Mesenchymal stem cell (in vitro differentiated cells and primary cell): ENCODE measurements around the gene SPDYE2.
"Not testable (repeated sequence)": the region's sequence is repeated elsewhere in the genome, so short reads cannot be mapped to it uniquely, and the experiment has no call there.

Source experiments
- DNase-seq: peaks from one replicate; pipeline ENCODE4 v3.0.0-alpha.2; 2013
- H2AFZ ChIP-seq: one replicate; pipeline ENCODE4 v1.6.1; 2013; ENCODE audit warnings: low read depth, mild to moderate bottlenecking, control low read depth, inconsistent platforms, low read length, moderate library complexity
- H2AK5ac ChIP-seq: 2 replicates; pipeline ENCODE4 v1.6.1; 2013; ENCODE audit warnings: low read length, moderate library complexity, mild to moderate bottlenecking, inconsistent platforms; ENCODE audit not compliant: severe bottlenecking
- H2BK120ac ChIP-seq: one replicate; pipeline ENCODE4 v1.6.1; 2013; ENCODE audit warnings: low read depth, mild to moderate bottlenecking, inconsistent platforms, low read length, moderate library complexity
- H2BK12ac ChIP-seq, 2 experiments: one replicate each; pipeline ENCODE4 v1.6.1; 2013; ENCODE audit warnings: inconsistent platforms in 2 of 2, low read length in 2 of 2, mild to moderate bottlenecking in 2 of 2, moderate library complexity in 2 of 2, control low read depth in 1 of 2
- H2BK15ac ChIP-seq: one replicate; pipeline ENCODE4 v1.6.1; 2013; ENCODE audit warnings: mild to moderate bottlenecking, low read depth, inconsistent platforms; ENCODE audit not compliant: poor library complexity, severe bottlenecking
- H2BK5ac ChIP-seq: 2 replicates; pipeline ENCODE4 v1.6.1; 2013; ENCODE audit warnings: low read depth, mild to moderate bottlenecking, low read length, control low read depth, inconsistent platforms; ENCODE audit not compliant: poor library complexity, severe bottlenecking
- H3K14ac ChIP-seq, 2 experiments: one replicate each; pipeline ENCODE4 v1.6.1; 2013; ENCODE audit warnings: inconsistent platforms in 2 of 2, low read length in 2 of 2, control low read depth in 1 of 2, mild to moderate bottlenecking in 1 of 2, moderate library complexity in 1 of 2
- H3K18ac ChIP-seq, 2 experiments: one replicate each; pipeline ENCODE4 v1.6.1; 2013; ENCODE audit warnings: inconsistent platforms in 2 of 2, low read length in 2 of 2, control low read depth in 1 of 2, low read depth in 1 of 2, mild to moderate bottlenecking in 1 of 2
- H3K23ac ChIP-seq, 2 experiments: one replicate each; pipeline ENCODE4 v1.6.1; 2013; ENCODE audit warnings: inconsistent platforms in 2 of 2, low read length in 2 of 2, mild to moderate bottlenecking in 2 of 2, moderate library complexity in 2 of 2, control low read depth in 1 of 2
- H3K27ac ChIP-seq: 2 replicates; pipeline ENCODE4 v1.5.1; 2013; ENCODE audit warnings: mild to moderate bottlenecking, moderate library complexity, low read length, control low read depth, inconsistent platforms; ENCODE audit not compliant: poor library complexity, severe bottlenecking
- H3K27me3 ChIP-seq, 2 experiments: 2 replicates each; pipeline versions ENCODE4 v1.6.1 to v1.7.0; 2013; ENCODE audit warnings: low read length in 2 of 2, mild to moderate bottlenecking in 2 of 2, moderate library complexity in 2 of 2, control low read depth in 1 of 2, inconsistent platforms in 1 of 2; ENCODE audit not compliant: control insufficient read depth in 1 of 2, insufficient read depth in 1 of 2
- H3K36me3 ChIP-seq, 2 experiments: 2 replicates each; pipeline versions ENCODE4 v1.6.1 to v1.7.0; 2013; ENCODE audit warnings: low read length in 2 of 2, control low read depth in 1 of 2, inconsistent platforms in 1 of 2, low read depth in 1 of 2, mild to moderate bottlenecking in 1 of 2; ENCODE audit not compliant: insufficient read depth in 2 of 2, control insufficient read depth in 1 of 2
- H3K4ac ChIP-seq, 2 experiments: one replicate each; pipeline ENCODE4 v1.6.1; 2013; ENCODE audit warnings: inconsistent platforms in 2 of 2, low read length in 2 of 2, mild to moderate bottlenecking in 2 of 2, moderate library complexity in 2 of 2, control low read depth in 1 of 2, low read depth in 1 of 2
- H3K4me1 ChIP-seq: 2 replicates; pipeline ENCODE4 v1.6.1; 2013; ENCODE audit warnings: low read depth, low read length, control low read depth; ENCODE audit not compliant: control insufficient read depth, insufficient read depth
- H3K4me2 ChIP-seq: 2 replicates; pipeline ENCODE4 v1.6.1; 2013; ENCODE audit warnings: low read length, mild to moderate bottlenecking, inconsistent platforms; ENCODE audit not compliant: poor library complexity, severe bottlenecking
- H3K4me3 ChIP-seq, 2 experiments: 2 replicates each; pipeline versions ENCODE4 v1.5.1 to v1.7.0; 2013; ENCODE audit warnings: low read length in 2 of 2, mild to moderate bottlenecking in 2 of 2, control low read depth in 1 of 2, low read depth in 1 of 2; ENCODE audit not compliant: insufficient read depth in 1 of 2
- H3K79me1 ChIP-seq: replicated peaks from 2 replicates; pipeline ENCODE4 v1.6.1; 2013; ENCODE audit warnings: mild to moderate bottlenecking, control low read depth, low read length, inconsistent platforms; ENCODE audit not compliant: poor library complexity, severe bottlenecking
- H3K9ac ChIP-seq: 2 replicates; pipeline ENCODE4 v1.7.0; 2013; ENCODE audit warnings: mild to moderate bottlenecking, low read length, moderate library complexity
- H3K9me3 ChIP-seq: 2 replicates; pipeline ENCODE4 v1.7.0; 2013; ENCODE audit warnings: mild to moderate bottlenecking, low read length; ENCODE audit not compliant: control insufficient read depth
- H4K8ac ChIP-seq: one replicate; pipeline ENCODE4 v1.6.1; 2013; ENCODE audit warnings: inconsistent platforms, mild to moderate bottlenecking, low read length, moderate library complexity
- H4K91ac ChIP-seq: one replicate; pipeline ENCODE4 v1.6.1; 2013; ENCODE audit warnings: mild to moderate bottlenecking, low read length, inconsistent platforms
- WGBS: methylation state at CpG from one replicate; pipeline ENCODE4 v1.1.7; 2013; ENCODE audit warnings: mixed read lengths; 5-methylcytosine and 5-hydroxymethylcytosine counted together

The SPDYE2 gene

GRCh38 chr7:102542771-102543170, 8.3 kb upstream of the SPDYE2 start:
- not testable (repeated sequence) for H2AK5ac ChIP-seq, H2BK15ac ChIP-seq, H3K14ac ChIP-seq, H3K79me1 ChIP-seq, H3K36me3 ChIP-seq, H2BK120ac ChIP-seq, H3K4me3 ChIP-seq, H3K9me3 ChIP-seq, H3K27ac ChIP-seq, H3K4me1 ChIP-seq, H3K4ac ChIP-seq, H2BK12ac ChIP-seq, H3K23ac ChIP-seq, DNase-seq, H3K18ac ChIP-seq, H4K91ac ChIP-seq, H2AFZ ChIP-seq, H3K27me3 ChIP-seq, H4K8ac ChIP-seq, H3K9ac ChIP-seq, H3K4me2 ChIP-seq, H2BK5ac ChIP-seq
- no CpG with 5 or more reads among the region's 11 CpGs for WGBS

- not testable (repeated sequence) for H3K4me3 ChIP-seq, H3K4me1 ChIP-seq, H3K79me1 ChIP-seq, H3K4ac ChIP-seq, H3K4me2 ChIP-seq, H3K9me3 ChIP-seq, H2AK5ac ChIP-seq, H2BK15ac ChIP-seq, H2BK120ac ChIP-seq, H2BK5ac ChIP-seq, H2BK12ac ChIP-seq, H3K27ac ChIP-seq, H3K36me3 ChIP-seq, H4K91ac ChIP-seq, H3K23ac ChIP-seq, H2AFZ ChIP-seq, H4K8ac ChIP-seq, H3K27me3 ChIP-seq, H3K9ac ChIP-seq, H3K18ac ChIP-seq, DNase-seq, H3K14ac ChIP-seq
- no CpG with 5 or more reads among the region's 8 CpGs for WGBS
Measured at GRCh38 chr7:102543596-102543995, 7.4 kb upstream of the SPDYE2 start, which contains the start of gene UPK3BL2. UPK3BL2 (minus strand) TSS chr7:102543696; CDS start chr7:102543636, 60 bp downstream.

GRCh38 chr7:102544372-102544771, 6.7 kb upstream of the SPDYE2 start:
- not testable (repeated sequence) for H3K4me1 ChIP-seq, H2AFZ ChIP-seq, H3K9me3 ChIP-seq, H3K4me3 ChIP-seq, H3K14ac ChIP-seq, H3K9ac ChIP-seq, H2AK5ac ChIP-seq, H3K18ac ChIP-seq, H3K4ac ChIP-seq, H2BK15ac ChIP-seq, H3K79me1 ChIP-seq, H2BK120ac ChIP-seq, H2BK5ac ChIP-seq, DNase-seq, H3K36me3 ChIP-seq, H2BK12ac ChIP-seq, H4K8ac ChIP-seq, H3K27me3 ChIP-seq, H3K27ac ChIP-seq, H3K4me2 ChIP-seq, H3K23ac ChIP-seq, H4K91ac ChIP-seq
- no CpG with 5 or more reads among the region's 1 CpG for WGBS

GRCh38 chr7:102545288-102545687, 5.7 kb upstream of the SPDYE2 start:
- not testable (repeated sequence) for H3K9ac ChIP-seq, H3K4ac ChIP-seq, H2BK15ac ChIP-seq, H3K4me1 ChIP-seq, H3K4me2 ChIP-seq, H3K27ac ChIP-seq, H3K27me3 ChIP-seq, H3K9me3 ChIP-seq, H4K8ac ChIP-seq, H3K14ac ChIP-seq, H3K23ac ChIP-seq, H2BK5ac ChIP-seq, H3K4me3 ChIP-seq, H2AK5ac ChIP-seq, H2BK120ac ChIP-seq, H3K36me3 ChIP-seq, H3K79me1 ChIP-seq, H4K91ac ChIP-seq, DNase-seq, H2AFZ ChIP-seq, H3K18ac ChIP-seq, H2BK12ac ChIP-seq
- WGBS = 100% methylated on average over 2 of the region's 12 CpGs
